ENCODE data around the gene RPL5. TPM values are rescaled to one million over a fixed set of nuclear protein-coding genes. Genes with fewer than 3 reads are reported as not detected.

The RPL5 gene
- total and polyA plus RNA-seq, 2 donors (not counting 1 experiment from before 2014, with no cell fraction given) = 1,104 to 1,477 TPM

- Histone ChIP-seq H2AFZ (ENCODE audit: insufficient read depth, low read depth, low read length, poor library complexity, severe bottlenecking) (no peak overlapping the region), H3K27ac (ENCODE audit: low read length in 2 of 2) (peak overlapping the region; percentile 24 to 96), H3K4me3 (ENCODE audit: control extremely low read depth in 1 of 5, extremely low read depth in 1 of 5, insufficient read depth in 1 of 5, low read depth in 2 of 5, low read length in 4 of 5) (peak overlapping the region in 2 of 5 experiments; percentile 4 to 6), H3K79me2 (ENCODE audit: control insufficient read depth, insufficient read depth, low read length) (peaks cover 61% of the 10 kb centered on the region), H3K9me3 (ENCODE audit: control extremely low read depth in 1 of 3, control insufficient read depth in 2 of 3, insufficient read depth in 1 of 3, low read length in 2 of 3) (no peaks in the 10 kb centered on the region), H3K4me1 (ENCODE audit: control insufficient read depth in 2 of 2, insufficient read depth in 2 of 2, low read length in 2 of 2) (peaks cover 28 to 30% of the 10 kb centered on the region in 2 donors), H3K4me2 (replicated peaks; ENCODE audit: low read depth, low read length, poor library complexity, severe bottlenecking) (peak overlapping the region; percentile 87), H4K20me1 (ENCODE audit: control insufficient read depth, insufficient read depth, low read length, poor library complexity, severe bottlenecking) (peaks cover 36% of the 10 kb centered on the region), H3K9ac (ENCODE audit: low read length) (peak overlapping the region; percentile 99), H3K36me3 (replicated peaks in 1 of 2; ENCODE audit: control extremely low read depth in 1 of 2, control insufficient read depth in 1 of 2, extremely low read depth in 1 of 2, insufficient read depth in 2 of 2, low read length in 1 of 2) (peaks cover 4 to 54% of the 10 kb centered on the region in 2 experiments), H3K27me3 (replicated peaks in 1 of 4; ENCODE audit: control extremely low read depth in 1 of 4, control insufficient read depth in 3 of 4, insufficient read depth in 4 of 4, low read length in 3 of 4) (no peaks in the 10 kb centered on the region)
- no peak for DNase-seq
- ATAC-seq (ENCODE audit: low read depth) = no peak
- 65% methylated on average over 5 of the region's 5 CpGs for WGBS (ENCODE audit: insufficient coverage)
- Mint-ChIP-seq H3K9me3 (ENCODE audit: insufficient read depth) (no peaks in the 10 kb centered on the region), H3K27me3 (no peaks in the 10 kb centered on the region), H3K4me1 (peaks cover 63% of the 10 kb centered on the region), H3K4me3 (peak overlapping the region; percentile 100), H3K27ac (peak overlapping the region; percentile 56)
- no peak for TF ChIP-seq CTCF (IDR thresholded peaks at IDR 0.05)
- no peak for TF ChIP-seq EZH2 (IDR thresholded peaks at IDR 0.05; ENCODE audit: borderline replicate concordance, insufficient read depth, low read depth, low read length, poor library complexity, severe bottlenecking)
- intact Hi-C loops (cut with micrococcal nuclease) = loop anchor here (2.0 to 10.0 kb wide), 3 partner anchors 245 to 1071 kb away; partner anchors contain the start of genes GCLM, GLMN, MTF2 and RPAP2
- CTCF ChIA-PET = interaction anchor here (1.4 kb wide), 1 partner anchor 133 kb away, joined by 3 read pairs; no protein-coding TSS in a partner anchor
- POLR2A ChIA-PET = no interaction called here
Measured at GRCh38 chr1:92833840-92834239, 2.0 kb downstream of the RPL5 start.

DNA sequence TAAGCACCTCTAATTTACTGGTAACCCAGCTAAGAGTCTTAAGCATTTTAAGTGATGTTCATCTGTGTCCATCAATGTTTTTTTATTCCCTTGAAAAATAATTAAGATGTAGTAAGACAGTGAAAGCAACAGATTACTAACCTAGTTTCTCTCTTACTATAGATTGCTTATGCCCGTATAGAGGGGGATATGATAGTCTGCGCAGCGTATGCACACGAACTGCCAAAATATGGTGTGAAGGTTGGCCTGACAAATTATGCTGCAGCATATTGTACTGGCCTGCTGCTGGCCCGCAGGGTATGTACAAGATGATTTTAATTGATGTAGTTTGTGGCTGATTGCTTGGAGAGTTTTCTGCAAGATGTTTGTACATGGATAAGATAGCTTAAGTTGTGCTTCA is 2.8 kb downstream of the RPL5 start:
- Histone ChIP-seq H3K27ac (ENCODE audit: low read length in 2 of 2) (peak overlapping the region; percentile 13 to 96), H2AFZ (ENCODE audit: insufficient read depth, low read depth, low read length, poor library complexity, severe bottlenecking) (no peak overlapping the region), H3K4me1 (ENCODE audit: control insufficient read depth in 2 of 2, insufficient read depth in 2 of 2, low read length in 2 of 2) (peaks cover 28 to 30% of the 10 kb centered on the region in 2 donors), H3K4me3 (ENCODE audit: control extremely low read depth in 1 of 5, extremely low read depth in 1 of 5, insufficient read depth in 1 of 5, low read depth in 2 of 5, low read length in 4 of 5) (peak overlapping the region in 1 of 5 experiments; percentile 4), H3K9ac (ENCODE audit: low read length) (peak overlapping the region; percentile 0), H3K27me3 (replicated peaks in 1 of 4; ENCODE audit: control extremely low read depth in 1 of 4, control insufficient read depth in 3 of 4, insufficient read depth in 4 of 4, low read length in 3 of 4) (no peaks in the 10 kb centered on the region), H4K20me1 (ENCODE audit: control insufficient read depth, insufficient read depth, low read length, poor library complexity, severe bottlenecking) (peaks cover 42% of the 10 kb centered on the region), H3K4me2 (replicated peaks; ENCODE audit: low read depth, low read length, poor library complexity, severe bottlenecking) (peak overlapping the region; percentile 87), H3K36me3 (replicated peaks in 1 of 2; ENCODE audit: control extremely low read depth in 1 of 2, control insufficient read depth in 1 of 2, extremely low read depth in 1 of 2, insufficient read depth in 2 of 2, low read length in 1 of 2) (peaks cover 5 to 60% of the 10 kb centered on the region in 2 experiments), H3K79me2 (ENCODE audit: control insufficient read depth, insufficient read depth, low read length) (peaks cover 65% of the 10 kb centered on the region), H3K9me3 (ENCODE audit: control extremely low read depth in 1 of 3, control insufficient read depth in 2 of 3, insufficient read depth in 1 of 3, low read length in 2 of 3) (no peaks in the 10 kb centered on the region)
- Mint-ChIP-seq H3K9me3 (ENCODE audit: insufficient read depth) (no peaks in the 10 kb centered on the region), H3K4me1 (peaks cover 67% of the 10 kb centered on the region), H3K27ac (peak overlapping the region; percentile 56), H3K4me3 (peak overlapping the region; percentile 100), H3K27me3 (no peaks in the 10 kb centered on the region)
- no peak for DNase-seq
- intact Hi-C loops (cut with micrococcal nuclease) = loop anchor here (5.0 to 10.0 kb wide), 2 partner anchors 537 to 1070 kb away; partner anchors contain the start of genes GCLM, GLMN and RPAP2
- ChIA-PET POLR2A (no interaction called here), CTCF (interaction anchor here (0.6 to 1.4 kb wide), 2 partner anchors 11 to 132 kb away, joined by 3 to 5 read pairs; no protein-coding TSS in a partner anchor)
- ATAC-seq (ENCODE audit: low read depth) = no peak
- TF ChIP-seq EZH2 (IDR thresholded peaks at IDR 0.05; ENCODE audit: borderline replicate concordance, insufficient read depth, low read depth, low read length, poor library complexity, severe bottlenecking) = no peak
- no peak for TF ChIP-seq CTCF (IDR thresholded peaks at IDR 0.05)
- 70% methylated on average over 5 of the region's 5 CpGs for WGBS (ENCODE audit: insufficient coverage)
